ENCODE results near the gene HTR6.

The HTR6 gene

DNA sequence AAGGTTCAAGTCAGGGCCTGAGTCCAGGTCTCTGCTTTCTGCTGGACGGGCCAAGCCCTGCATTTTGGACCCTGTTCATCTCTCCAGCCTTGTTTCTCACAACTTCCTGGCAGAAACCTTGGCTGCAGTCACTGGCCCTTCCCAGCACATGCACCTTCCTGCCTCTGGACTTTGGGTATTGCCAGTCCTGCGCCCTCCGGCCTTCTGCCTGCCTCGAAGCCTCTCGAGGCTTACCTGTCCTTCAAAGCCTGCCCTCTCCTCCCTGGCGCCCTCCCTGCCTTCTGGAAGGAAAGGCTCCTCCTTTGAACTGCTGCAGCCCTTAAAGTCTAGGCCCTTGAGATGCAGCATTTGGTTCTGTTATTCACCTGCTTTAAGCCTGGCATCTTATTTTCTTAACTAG is 52.8 kb downstream of the HTR6 start:
- DNase-seq (ENCODE audit: low spot score) = no peak
- no peak for FAIRE-seq

DNA sequence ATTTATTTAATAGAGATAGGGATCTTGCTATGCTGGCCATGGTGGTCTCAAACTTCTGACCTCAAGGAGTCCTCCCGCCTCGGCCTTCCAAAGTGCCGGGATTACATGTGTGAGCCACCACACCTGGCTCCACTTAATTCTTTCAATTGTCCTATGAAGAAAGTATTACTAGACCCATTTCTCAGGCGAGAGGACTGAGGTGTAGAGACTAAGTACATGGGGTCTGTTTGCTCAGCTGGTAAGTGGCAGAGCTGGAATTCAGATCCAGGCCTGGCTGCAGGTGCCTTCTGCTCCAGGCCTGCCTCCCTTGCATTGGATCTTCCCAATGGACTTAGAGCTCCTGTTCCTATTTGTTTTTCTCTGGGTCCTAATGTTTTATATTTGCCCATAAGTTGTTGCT is 55.5 kb downstream of the HTR6 start:
- DNase-seq (ENCODE audit: low spot score) (no peak), FAIRE-seq (no peak)

DNA sequence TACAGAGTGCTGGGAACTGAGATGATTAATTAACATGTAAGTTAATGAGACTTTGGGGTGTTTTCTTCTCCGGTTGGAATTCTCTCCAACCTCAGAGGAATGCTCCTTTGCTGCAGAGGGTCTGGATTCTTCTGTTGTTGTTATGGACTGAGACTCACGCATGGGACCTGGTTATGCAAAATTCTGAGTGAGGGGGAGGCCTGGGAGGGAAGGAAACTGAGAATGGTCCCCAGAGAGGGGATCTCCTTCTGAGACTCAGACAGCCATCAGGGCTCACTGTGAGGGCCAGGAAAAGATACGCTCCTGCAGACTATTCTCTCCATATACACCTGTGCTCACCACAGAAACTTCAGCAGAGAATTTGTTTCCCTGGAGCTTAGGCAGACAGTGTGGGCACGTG is 56.3 kb downstream of the HTR6 start:
- DNase-seq (ENCODE audit: low spot score) = no peak
- FAIRE-seq = no peak

DNA sequence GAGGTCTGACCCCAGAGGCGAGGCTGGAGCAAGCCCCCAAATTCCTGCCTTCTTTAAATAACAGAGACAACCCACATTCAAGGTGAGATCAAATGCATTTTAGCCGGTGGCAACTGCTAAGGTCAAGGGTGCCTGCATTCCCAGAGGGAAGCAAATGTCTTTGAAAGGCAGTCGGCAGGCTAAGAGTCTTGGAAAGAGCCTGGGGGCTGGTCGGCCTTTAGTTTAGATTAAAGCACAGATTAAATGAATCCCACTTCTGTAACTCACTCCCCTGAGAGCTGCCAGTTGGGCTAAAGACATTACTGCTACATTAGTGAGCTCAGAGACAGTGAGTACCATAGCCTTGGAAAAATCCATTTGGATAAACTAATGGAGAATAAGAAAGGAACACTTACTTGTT is 59.2 kb downstream of the HTR6 start:
- FAIRE-seq = no peak

DNA sequence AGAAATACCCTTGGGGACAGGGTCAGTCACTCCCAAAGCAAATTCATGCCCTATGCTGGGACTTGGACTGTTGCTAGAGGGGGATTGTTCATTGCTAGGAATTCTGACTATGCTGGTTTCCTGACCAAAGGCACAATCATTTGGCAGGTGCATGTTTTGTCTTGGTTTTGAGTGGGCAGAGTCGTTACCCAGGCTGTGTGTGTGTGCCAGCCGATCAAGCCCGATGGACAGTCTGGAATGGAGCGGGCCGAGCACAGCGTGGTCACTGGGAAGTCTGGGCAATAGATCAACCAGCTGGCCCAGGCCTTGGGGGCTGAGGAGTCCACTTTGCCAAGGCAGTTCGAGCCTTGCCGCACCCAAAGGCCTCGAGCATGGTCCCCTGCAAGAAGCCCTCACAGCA is 60.9 kb downstream of the HTR6 start:
- FAIRE-seq = no peak

More for the DNA sequence above, 59.2 kb downstream of the HTR6 start:
- no peak for DNase-seq (ENCODE audit: low spot score)

DNA sequence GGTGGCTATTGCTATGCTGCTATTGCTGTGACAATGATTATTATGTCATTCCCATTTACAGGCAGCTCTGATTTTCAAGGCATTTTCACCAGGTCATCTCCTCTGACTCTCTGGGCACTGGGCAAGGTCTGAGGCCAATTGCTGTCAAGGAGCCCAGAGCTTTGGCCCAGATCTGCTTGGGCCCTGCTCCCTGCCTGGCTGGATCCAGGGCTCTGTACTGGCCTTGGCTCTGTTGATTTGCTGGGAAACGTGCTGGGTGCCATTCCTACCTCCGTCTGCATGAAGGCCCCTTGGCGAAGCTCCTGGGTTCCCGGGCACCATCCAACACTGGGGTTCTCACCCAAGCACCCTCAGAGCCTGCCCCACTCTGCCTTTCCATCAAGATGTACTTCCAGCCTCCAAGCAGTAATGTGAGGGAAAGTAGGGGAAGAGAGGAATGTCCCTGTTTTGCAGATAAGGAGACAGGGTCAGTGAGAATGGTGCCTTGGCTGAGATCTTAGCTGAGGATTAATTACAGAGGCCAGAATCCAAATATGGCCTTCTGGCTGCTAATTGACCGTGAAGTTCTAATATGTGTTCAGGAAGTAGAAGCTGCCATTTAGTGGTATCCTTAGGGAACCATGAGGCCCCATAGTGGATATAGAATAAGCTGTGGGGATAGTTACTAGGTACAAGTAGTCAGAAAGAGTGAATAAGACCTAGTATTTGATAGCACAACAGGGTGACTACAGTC is 63.9 kb downstream of the HTR6 start:
- FAIRE-seq (no peak), DNase-seq (ENCODE audit: low spot score) (no peak)

More for the DNA sequence above, 60.9 kb downstream of the HTR6 start:
- no peak for DNase-seq (ENCODE audit: low spot score)

DNA sequence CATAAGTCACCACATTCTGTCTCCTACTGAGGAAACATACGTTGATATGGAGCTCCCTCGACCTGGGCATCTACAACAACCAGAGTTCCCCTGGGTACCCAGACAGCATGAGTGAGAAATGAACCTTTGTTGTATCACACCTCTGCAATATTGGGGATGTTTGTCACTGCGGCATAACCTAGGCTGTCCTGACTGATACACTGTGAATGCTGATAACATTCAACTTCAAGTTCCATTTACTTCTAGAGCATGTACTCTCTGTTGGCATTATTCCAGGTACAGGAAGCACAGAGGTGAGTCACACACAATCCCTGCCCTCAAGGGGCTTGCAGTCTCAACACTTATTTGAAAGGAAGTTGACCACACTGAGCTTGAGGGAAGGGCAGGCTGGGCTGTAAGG is 65.6 kb downstream of the HTR6 start:
- no peak for FAIRE-seq
- DNase-seq (ENCODE audit: low spot score) = no peak

All from urothelium cell line (cell line).